ENCODE measurements around the gene SMOC2.
"Not testable (repeated sequence)": the region's sequence is repeated elsewhere in the genome, so short reads cannot be mapped to it uniquely, and the experiment has no call there.

SMOC2 gene

GRCh38 chr6:168681748-168682147, 240.8 kb downstream of the SMOC2 start:
- DNase-seq (ENCODE audit: low read depth in 3 of 3), result no peak

DNA sequence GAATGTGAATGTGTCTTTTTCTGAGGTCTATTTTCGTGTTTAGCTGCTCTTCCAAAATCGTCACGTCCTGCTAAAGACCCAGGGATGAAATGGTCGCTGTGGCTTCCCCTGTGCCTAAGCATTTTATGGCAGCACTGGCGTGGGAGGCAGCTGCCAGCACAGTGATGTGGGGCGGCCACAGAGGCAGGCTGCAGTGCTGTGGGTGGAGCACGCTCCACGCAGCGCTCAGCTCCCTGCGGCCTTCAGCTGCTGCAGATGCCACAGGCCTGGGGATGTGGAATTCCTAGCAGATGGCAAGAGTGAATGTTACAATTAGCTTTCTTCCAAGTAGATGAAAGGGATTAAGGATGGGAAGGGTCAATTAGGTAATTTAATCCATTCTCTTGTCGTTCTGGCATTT, 242.6 kb downstream of the SMOC2 start:
- no peak for DNase-seq (ENCODE audit: low read depth in 3 of 3)

GRCh38 chr6:168684471-168684870, 243.5 kb downstream of the SMOC2 start:
- no peak for DNase-seq (ENCODE audit: low read depth in 3 of 3)

DNA sequence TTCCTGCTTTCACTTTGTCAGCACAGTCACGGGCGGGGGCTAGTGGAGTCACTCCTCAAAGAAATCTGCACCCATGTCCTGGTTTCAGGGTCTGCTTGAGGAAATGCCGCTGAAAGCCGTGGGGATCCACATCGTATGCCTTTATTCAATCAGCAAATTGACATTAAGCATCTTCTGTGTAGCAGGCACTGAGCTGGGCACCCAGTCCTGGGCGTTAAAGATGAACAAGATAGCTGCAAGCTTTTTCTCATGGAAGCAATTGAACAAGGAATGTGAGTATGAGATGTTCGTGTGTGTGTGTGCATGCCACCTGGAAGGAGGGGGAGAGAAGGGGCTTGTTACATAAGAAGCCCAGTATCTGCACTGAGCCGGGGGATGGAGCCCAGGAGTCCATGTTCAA, 243.9 kb downstream of the SMOC2 start:
- no peak for DNase-seq (ENCODE audit: low read depth in 3 of 3)

DNA sequence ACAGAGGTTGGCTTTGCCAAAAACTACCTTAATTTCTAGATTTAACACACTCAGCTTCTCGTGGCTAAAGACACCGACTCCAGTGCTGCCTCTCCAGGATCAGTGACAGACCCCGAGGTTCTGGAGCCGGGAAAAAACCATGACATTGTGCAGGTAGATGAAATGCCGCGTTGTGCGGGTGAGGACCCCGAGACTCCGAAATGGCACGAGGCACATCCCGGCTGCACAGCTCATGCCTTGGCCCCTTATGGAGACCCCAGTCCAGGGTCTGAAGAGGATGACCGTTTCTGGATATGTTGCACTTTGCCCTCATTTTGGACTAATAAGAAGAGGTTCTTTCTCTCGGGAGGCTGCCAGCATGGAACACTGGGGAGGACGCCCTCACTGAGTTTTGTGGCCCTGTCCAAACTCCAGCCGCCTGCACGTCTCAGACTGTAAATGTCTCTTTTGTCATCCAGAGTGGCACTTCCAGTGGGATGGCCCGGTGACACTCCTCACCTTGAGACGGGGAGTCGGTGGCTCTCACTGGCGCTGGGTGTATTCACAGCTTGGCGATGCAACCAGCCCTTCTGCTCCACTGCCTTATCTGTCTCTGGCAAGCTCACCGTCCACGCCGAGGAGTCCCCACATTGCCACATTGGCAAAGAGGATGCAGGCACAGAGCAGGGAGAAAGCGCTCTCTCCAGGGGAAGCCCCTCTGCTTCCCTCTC, 245.2 kb downstream of the SMOC2 start:
- no peak for DNase-seq (ENCODE audit: low read depth in 3 of 3)

GRCh38 chr6:168686831-168687730, 246.1 kb downstream of the SMOC2 start:
- DNase-seq (ENCODE audit: low read depth in 3 of 3), result no peak

DNA sequence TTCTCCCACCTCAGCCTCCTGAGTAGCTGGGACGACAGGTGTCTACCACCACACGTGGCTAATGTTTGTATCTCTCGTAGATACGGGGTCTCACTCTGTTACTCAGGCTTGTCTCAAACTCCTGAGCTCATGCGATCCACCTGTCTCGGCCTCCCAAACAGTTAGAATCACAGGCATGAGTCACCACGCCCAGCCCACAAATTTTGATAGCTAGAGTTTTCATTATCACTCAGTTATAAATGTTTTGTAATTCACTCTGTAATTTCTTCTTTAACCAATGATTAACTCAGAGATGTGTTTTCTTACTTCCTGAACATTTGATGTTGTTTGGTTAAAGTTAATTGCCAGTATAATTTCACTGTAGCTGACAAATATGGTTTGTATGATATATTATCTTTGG, 249.3 kb downstream of the SMOC2 start:
- DNase-seq (ENCODE audit: low read depth in 3 of 3), result no peak

- no peak for DNase-seq (ENCODE audit: low read depth in 3 of 3)
Observed at GRCh38 chr6:168691774-168692173, 250.8 kb downstream of the SMOC2 start.

DNA sequence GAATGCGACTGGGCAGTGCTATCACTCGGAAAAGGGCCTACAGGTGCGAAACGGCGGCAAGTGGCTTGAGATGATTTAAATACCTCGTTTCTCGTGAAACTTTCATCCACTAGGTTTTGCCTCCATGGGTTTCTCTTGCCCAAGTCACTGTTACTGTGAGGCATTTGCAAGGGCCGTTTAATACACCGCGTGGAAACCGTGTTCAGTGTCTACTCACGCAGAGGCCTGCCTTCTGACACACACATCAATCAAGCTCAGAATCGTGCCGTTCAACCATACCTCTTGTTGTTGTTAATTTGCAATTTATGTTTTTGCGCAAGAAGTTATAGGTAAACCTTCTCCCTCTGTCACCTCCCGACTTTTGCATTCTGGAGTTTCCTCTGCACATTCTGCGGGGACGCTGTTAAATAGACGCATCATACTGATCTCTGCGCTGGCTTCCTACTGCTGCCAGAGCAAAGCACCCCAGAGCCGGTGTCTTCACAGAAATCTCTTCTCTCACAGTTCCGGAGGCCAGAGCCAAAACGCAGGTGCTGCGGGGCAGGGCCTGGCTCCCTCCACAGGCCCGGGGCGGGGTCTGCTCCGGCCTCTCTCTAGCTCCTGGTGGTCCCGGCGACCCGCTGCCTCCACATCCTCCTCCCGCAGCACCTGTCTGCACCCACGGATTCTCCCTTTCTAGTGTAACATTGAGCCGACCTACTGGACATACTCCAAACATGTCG, 251.4 kb downstream of the SMOC2 start:
- DNase-seq (ENCODE audit: low read depth in 3 of 3), result no peak

DNA sequence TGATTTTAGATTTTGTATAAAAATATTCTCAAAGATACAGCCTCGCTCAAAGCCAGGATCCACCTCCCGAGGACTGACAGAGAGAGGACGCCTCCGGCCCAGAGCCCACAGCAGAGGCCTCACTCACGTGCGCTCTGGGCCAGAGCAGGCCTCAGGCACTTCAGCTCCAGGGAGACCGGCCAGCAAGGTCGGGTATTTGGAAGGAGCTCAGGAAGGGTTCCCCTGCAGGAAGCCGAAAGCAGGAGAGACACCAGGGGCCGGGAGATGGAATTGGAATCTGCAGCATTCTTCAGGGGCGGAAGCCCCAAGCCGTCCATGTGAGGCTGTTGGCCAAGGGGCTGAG, 251.9 kb downstream of the SMOC2 start:
- DNase-seq (ENCODE audit: low read depth in 3 of 3), result not testable (repeated sequence)

DNA sequence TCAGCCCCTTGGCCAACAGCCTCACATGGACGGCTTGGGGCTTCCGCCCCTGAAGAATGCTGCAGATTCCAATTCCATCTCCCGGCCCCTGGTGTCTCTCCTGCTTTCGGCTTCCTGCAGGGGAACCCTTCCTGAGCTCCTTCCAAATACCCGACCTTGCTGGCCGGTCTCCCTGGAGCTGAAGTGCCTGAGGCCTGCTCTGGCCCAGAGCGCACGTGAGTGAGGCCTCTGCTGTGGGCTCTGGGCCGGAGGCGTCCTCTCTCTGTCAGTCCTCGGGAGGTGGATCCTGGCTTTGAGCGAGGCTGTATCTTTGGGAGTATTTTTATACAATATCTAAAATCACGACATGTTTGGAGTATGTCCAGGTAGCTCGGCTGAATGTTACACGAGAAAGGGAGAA, 253.8 kb downstream of the SMOC2 start:
- not testable (repeated sequence) for DNase-seq (ENCODE audit: low read depth in 3 of 3)

GRCh38 chr6:168695701-168696100, 254.7 kb downstream of the SMOC2 start:
- DNase-seq (ENCODE audit: low read depth in 3 of 3), result no peak

- no peak for DNase-seq (ENCODE audit: low read depth in 3 of 3)
Observed at GRCh38 chr6:168698923-168699322, 257.9 kb downstream of the SMOC2 start.

DNA sequence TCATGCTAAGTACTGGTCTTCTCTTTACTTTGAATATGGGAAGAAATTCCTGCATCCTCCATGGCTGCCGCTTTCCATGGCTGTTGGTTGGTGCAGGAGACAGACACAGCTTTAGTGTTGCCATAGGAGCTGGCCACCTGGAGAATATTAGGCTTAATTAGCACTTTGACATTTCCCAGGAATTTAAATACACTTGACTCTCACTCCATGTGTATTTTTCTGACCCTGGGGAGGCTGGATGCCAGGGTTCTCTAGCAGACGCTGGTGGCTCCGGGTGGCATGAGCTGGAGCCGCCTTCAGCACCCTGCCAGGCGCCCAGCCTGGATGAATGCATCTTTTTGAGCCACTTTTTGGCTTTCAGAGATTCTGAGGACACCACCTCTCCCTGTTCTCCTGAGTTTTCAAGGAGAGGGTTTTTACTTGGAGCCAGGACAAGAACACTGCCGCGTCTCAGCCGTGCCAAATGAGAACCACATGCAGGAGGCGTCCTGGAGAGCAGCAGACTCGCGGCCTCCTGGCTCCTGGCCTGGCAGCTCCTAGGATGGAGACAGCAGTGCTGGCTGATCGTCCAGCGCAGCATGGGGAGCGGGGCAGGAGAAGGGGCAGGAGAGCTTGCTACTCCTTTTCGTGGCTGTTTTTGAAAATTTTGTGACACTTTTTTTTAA, 258.8 kb downstream of the SMOC2 start:
- DNase-seq (ENCODE audit: low read depth in 3 of 3), result no peak

- DNase-seq (ENCODE audit: low read depth in 3 of 3), result no peak
Observed at GRCh38 chr6:168700880-168701279, 259.9 kb downstream of the SMOC2 start.

GRCh38 chr6:168703990-168704389, 263.0 kb downstream of the SMOC2 start:
- DNase-seq (ENCODE audit: low read depth in 3 of 3), result no peak

GRCh38 chr6:168704678-168705077, 263.7 kb downstream of the SMOC2 start:
- DNase-seq (ENCODE audit: low read depth in 3 of 3), result no peak

DNA sequence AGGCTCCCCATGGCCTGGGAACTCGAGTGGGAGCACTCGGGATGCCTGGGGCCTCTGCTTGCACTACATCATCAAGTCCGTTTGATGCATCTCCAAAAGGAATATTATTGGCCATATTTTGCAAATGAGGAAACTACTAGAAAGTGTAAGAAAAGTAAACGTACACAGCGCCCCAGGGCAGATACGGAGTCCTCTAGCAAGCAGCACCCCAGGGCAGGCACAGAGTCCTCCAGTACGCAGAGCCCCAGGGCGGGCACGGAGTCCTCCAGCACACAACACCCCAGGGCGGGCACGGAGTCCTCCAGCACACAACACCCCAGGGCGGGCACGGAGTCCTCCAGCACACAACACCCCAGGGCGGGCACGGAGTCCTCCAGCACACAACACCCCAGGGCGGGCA, 264.3 kb downstream of the SMOC2 start:
- not testable (repeated sequence) for DNase-seq (ENCODE audit: low read depth in 3 of 3)

DNA sequence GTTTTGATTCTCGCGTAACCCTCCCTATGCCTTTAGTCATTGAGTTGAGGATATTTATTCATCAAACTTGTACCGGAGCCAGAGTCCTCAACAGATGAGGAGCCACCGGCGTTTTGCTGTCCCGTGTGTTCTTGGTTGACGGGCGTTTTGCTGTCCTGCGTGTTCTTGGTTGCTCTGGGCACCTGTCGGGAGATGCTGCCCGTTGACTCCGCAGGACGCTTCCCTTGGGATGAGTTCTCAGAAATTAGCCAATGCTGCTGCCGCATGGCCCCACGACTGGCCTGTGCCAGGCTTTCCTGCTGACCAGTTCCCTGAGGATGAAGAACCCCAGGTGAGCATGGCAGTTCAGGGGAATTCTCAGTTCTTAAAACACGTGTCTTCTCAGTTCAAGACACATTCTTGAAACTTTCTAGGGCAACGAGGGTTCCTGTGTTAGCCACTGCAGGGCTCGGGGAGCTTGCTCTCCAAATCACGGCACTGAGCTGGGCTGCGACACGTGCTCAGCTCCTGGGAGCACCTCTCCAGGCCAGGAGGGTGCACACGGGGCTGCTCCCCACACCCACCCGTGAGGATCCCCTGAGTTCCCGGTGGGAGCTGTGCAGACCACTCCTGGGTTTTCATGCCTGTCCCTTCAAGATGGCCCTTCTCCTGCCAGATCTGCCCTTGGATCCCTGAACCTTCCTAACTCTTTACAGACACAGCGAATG, 265.6 kb downstream of the SMOC2 start:
- no peak for DNase-seq (ENCODE audit: low read depth in 3 of 3)

GRCh38 chr6:168708526-168708925, 267.5 kb downstream of the SMOC2 start:
- DNase-seq (ENCODE audit: low read depth in 3 of 3), result no peak

GRCh38 chr6:168708984-168709383, 268.0 kb downstream of the SMOC2 start:
- DNase-seq (ENCODE audit: low read depth in 3 of 3), result no peak

Data from stimulated activated CD4-positive, alpha-beta T cell treated with anti-CD3 and anti-CD28 coated beads, TNF-alpha, amount 100 ng/mL, for 24 hours (primary cell).